HCT116 (cell line): ENCODE data around the gene TCERG1L. TPM values are rescaled to one million over a fixed set of nuclear protein-coding genes. Genes with fewer than 3 reads are reported as not detected.

Experiments used
- ATAC-seq: fragments of 200-7000 bp; cut with Tn5 transposase; 2 replicates; pipeline ENCODE4 v1.9.1; 2020; ENCODE audit warnings: mild to moderate bottlenecking, moderate library complexity
- BruUV-seq: library from RNA; stranded (reverse); fragments of 400-500 nt; replicated peaks from 2 replicates; lab custom pipeline; 2021; lab: Mats Ljungman, UMichigan
- CTCF ChIA-PET: fragments of 300-600 bp; sonication (Branson Sonifier 250); formaldehyde crosslinking; loops from one replicate; lab custom pipeline; 2021; ENCODE audit warnings: antibody characterized with exemption; lab: Charles Lee
- POLR2A ChIA-PET: fragments of 300-600, 350-600 bp; sonication (Branson Sonifier 250); formaldehyde crosslinking; loops from one replicate; lab custom pipeline; 2021; ENCODE audit warnings: antibody characterized with exemption; lab: Charles Lee
- RAD21 ChIA-PET, 2 experiments: fragments of 300-600 bp; sonication (Branson Sonifier 250); formaldehyde crosslinking; loops; one replicate each; lab custom pipeline; 2023; ENCODE audit warnings: low total read pairs in 2 of 2; ENCODE audit not compliant: uncharacterized antibody in 2 of 2, unreplicated experiment in 2 of 2, low non-redundant PET in 1 of 2; lab: Charles Lee
- DNase-seq: peaks from one replicate; pipeline ENCODE4 v3.0.0-alpha.2; 2010; ENCODE audit warnings: low read depth, low spot score
- H2AFZ ChIP-seq: fragments of 200-600 bp; shearing (Covaris generic), sonication (generic); 2 replicates; pipeline ENCODE4 v1.6.1; 2017; ENCODE audit warnings: low read depth, mixed run types, mixed read lengths, antibody characterized with exemption, low read length; ENCODE audit not compliant: poor library complexity, severe bottlenecking
- H3K27ac ChIP-seq: 2 replicates; pipeline ENCODE4 v1.5.1; 2012; ENCODE audit warnings: low read depth, low read length
- H3K27me3 ChIP-seq: fragments of 200-600 bp; sonication (generic); 2 replicates; pipeline ENCODE4 v1.6.1; 2016; ENCODE audit warnings: mixed run types, low read length, mixed read lengths; ENCODE audit not compliant: insufficient read depth
- H3K36me3 ChIP-seq, 2 experiments: fragments of 200-500 bp in 1 of 2; fragments of 200-600 bp in 1 of 2; sonication (Bioruptor generic) in 1 of 2; sonication (generic) in 1 of 2; 2 replicates each; pipeline versions ENCODE4 v1.5.1 to v1.6.1; 2014 to 2016; ENCODE audit warnings: low read length in 2 of 2, inconsistent platforms in 1 of 2, mixed read lengths in 1 of 2, mixed run types in 1 of 2; ENCODE audit not compliant: insufficient read depth in 2 of 2, control insufficient read depth in 1 of 2
- H3K4me1 ChIP-seq, 2 experiments: fragments of 200-600 bp in 1 of 2; sonication (generic) in 1 of 2; 2 replicates each; pipeline versions ENCODE4 v1.5.1 to v1.6.1; 2012 to 2017; ENCODE audit warnings: low read length in 2 of 2, inconsistent platforms in 1 of 2, mild to moderate bottlenecking in 1 of 2, mixed read lengths in 1 of 2, mixed run types in 1 of 2, moderate library complexity in 1 of 2; ENCODE audit not compliant: insufficient read depth in 2 of 2, control insufficient read depth in 1 of 2
- H3K4me2 ChIP-seq: fragments of 200-600 bp; sonication (generic); 2 replicates; pipeline ENCODE4 v1.6.1; 2017; ENCODE audit warnings: mixed run types, low read length, mixed read lengths
- H3K4me3 ChIP-seq, 2 experiments: fragments of 200-600 bp in 1 of 2; sonication (generic) in 1 of 2; replicated peaks in 1 of 2; 2 replicates each; pipeline ENCODE4 v1.5.1; 2011 to 2016; ENCODE audit warnings: low read length in 2 of 2, control low read depth in 1 of 2, low read depth in 1 of 2, mild to moderate bottlenecking in 1 of 2, mixed read lengths in 1 of 2, mixed run types in 1 of 2
- H3K79me2 ChIP-seq: fragments of 200-600 bp; sonication (generic); 2 replicates; pipeline ENCODE4 v1.6.1; 2017; ENCODE audit warnings: mild to moderate bottlenecking, mixed run types, low read length, moderate library complexity, mixed read lengths; ENCODE audit not compliant: insufficient read depth
- H3K9ac ChIP-seq: fragments of 200-600 bp; sonication (generic); 2 replicates; pipeline ENCODE4 v1.6.1; 2016; ENCODE audit warnings: low read length, mixed read lengths
- H3K9me2 ChIP-seq: fragments of 200-600 bp; sonication (generic), shearing (Covaris generic); 2 replicates; pipeline ENCODE4 v1.6.1; 2017; ENCODE audit warnings: mixed run types, mild to moderate bottlenecking, moderate library complexity; ENCODE audit not compliant: insufficient read depth
- H3K9me3 ChIP-seq, 2 experiments: fragments of 200-500 bp in 1 of 2; fragments of 200-600 bp in 1 of 2; sonication (Bioruptor generic) in 1 of 2; sonication (generic) in 1 of 2; 2 replicates each; pipeline ENCODE4 v1.6.1; 2014 to 2017; ENCODE audit warnings: low read length in 2 of 2, mixed read lengths in 2 of 2, inconsistent platforms in 1 of 2, low read depth in 1 of 2, mild to moderate bottlenecking in 1 of 2, mixed run types in 1 of 2, moderate library complexity in 1 of 2; ENCODE audit not compliant: control insufficient read depth in 1 of 2, insufficient read depth in 1 of 2
- H4K20me1 ChIP-seq: fragments of 200-600 bp; sonication (generic), shearing (Covaris generic); 2 replicates; pipeline ENCODE4 v1.6.1; 2017; ENCODE audit warnings: mixed run types, mild to moderate bottlenecking, moderate library complexity; ENCODE audit not compliant: insufficient read depth
- ATF3 ChIP-seq: IDR thresholded peaks from 2 replicates; pipeline ENCODE4 v1.6.1; 2012
- CBX3 ChIP-seq: IDR thresholded peaks from 2 replicates; pipeline ENCODE4 v1.6.1; 2012; ENCODE audit warnings: low read depth
- CTCF ChIP-seq, 3 experiments: fragments of 200-600 bp in 1 of 3; sonication (generic) in 1 of 3; IDR thresholded peaks in 2 of 3; conservative IDR thresholded peaks in 1 of 3; 2 replicates each; pipeline ENCODE4 v1.5.1; 2012 to 2017; ENCODE audit warnings: low read depth in 2 of 3, low read length in 2 of 3, antibody characterized with exemption in 1 of 3, borderline replicate concordance in 1 of 3, control low read depth in 1 of 3, mild to moderate bottlenecking in 1 of 3, mixed read lengths in 1 of 3, mixed run types in 1 of 3, moderate library complexity in 1 of 3; ENCODE audit not compliant: insufficient read depth in 1 of 3
- ELF1 ChIP-seq: IDR thresholded peaks from 2 replicates; pipeline ENCODE4 v1.6.1; 2012; ENCODE audit warnings: low read depth, borderline replicate concordance
- FOSL1 ChIP-seq: IDR thresholded peaks from 2 replicates; pipeline ENCODE4 v1.6.1; 2012; ENCODE audit warnings: low read depth
- JUND ChIP-seq: IDR thresholded peaks from 2 replicates; pipeline ENCODE4 v1.6.1; 2012
- POLR2A ChIP-seq: IDR thresholded peaks from 2 replicates; pipeline ENCODE4 v1.7.0; 2011; ENCODE audit warnings: borderline replicate concordance; ENCODE audit not compliant: insufficient read depth, insufficient read length; ENCODE audit errors: extremely low read depth
- RAD21 ChIP-seq: IDR thresholded peaks from 2 replicates; pipeline ENCODE4 v1.6.1; 2012; ENCODE audit warnings: low read depth, mild to moderate bottlenecking
- SP1 ChIP-seq: IDR thresholded peaks from 2 replicates; pipeline ENCODE4 v1.6.1; 2012; ENCODE audit warnings: low read depth
- SRF ChIP-seq: IDR thresholded peaks from 2 replicates; pipeline ENCODE4 v1.6.1; 2012; ENCODE audit warnings: low read depth
- ZBTB33 ChIP-seq: IDR thresholded peaks from 2 replicates; pipeline ENCODE4 v1.6.1; 2011; ENCODE audit warnings: mild to moderate bottlenecking, low read length, moderate library complexity; ENCODE audit not compliant: insufficient replicate concordance; ENCODE audit errors: extremely low read depth
- ZNF274 ChIP-seq: fragments of 200-500 bp; sonication (Bioruptor generic); IDR thresholded peaks from 2 replicates; pipeline ENCODE4 v1.6.1; 2014; ENCODE audit warnings: mild to moderate bottlenecking, low read depth, low read length, inconsistent platforms
- intact Hi-C: fragments of 100-400 bp; cut with micrococcal nuclease; formaldehyde crosslinking; loops from 2 replicates; pipeline ENCODE4 v1.10.0; 2022
- total RNA-seq: library from RNA; stranded (reverse); gene quantifications from one replicate; pipeline ENCODE4 v1.2.1, GENCODE V29; 2021; ENCODE audit not compliant: unreplicated experiment

The TCERG1L gene
- total RNA-seq, 1 experiment from 2014 or later = not detected

- no peaks in the 10 kb centered on the region for H3K36me3 ChIP-seq
- no peak overlapping the region for H3K9ac ChIP-seq
- RAD21 ChIA-PET = no interaction called here
- H3K9me3 ChIP-seq = no peaks in the 10 kb centered on the region
- POLR2A ChIA-PET = no interaction called here
- TF ChIP-seq POLR2A = no peak
- no peak for TF ChIP-seq SP1
- TF ChIP-seq FOSL1 = no peak
- no peak for TF ChIP-seq JUND
- no peak for TF ChIP-seq CBX3
- no peak for TF ChIP-seq ZNF274
- TF ChIP-seq SRF = no peak
- TF ChIP-seq ZBTB33 = no peak
- no peak for TF ChIP-seq ELF1
- TF ChIP-seq ATF3 = no peak
- no peak for TF ChIP-seq RAD21
- TF ChIP-seq CTCF (IDR thresholded peaks at IDR 0.05 in 2 of 3, conservative IDR thresholded peaks at IDR 0.05 in 1 of 3; ENCODE audit: borderline replicate concordance in 1 of 3, insufficient read depth in 1 of 3, low read depth in 2 of 3, low read length in 2 of 3) = no peak
- TF ChIP-seq, all 23 proteins: peak for 0
- no peak for DNase-seq
- H3K4me3 ChIP-seq = no peak overlapping the region
- H3K4me2 ChIP-seq = no peak overlapping the region
- BruUV-seq = no TSS peak
- no peaks in the 10 kb centered on the region for H3K79me2 ChIP-seq
- CTCF ChIA-PET = no interaction called here
- no peaks in the 10 kb centered on the region for H3K27me3 ChIP-seq
- intact Hi-C loops = no loop called here
- H3K4me1 ChIP-seq = no peaks in the 10 kb centered on the region
- no peak overlapping the region for H2AFZ ChIP-seq
- H4K20me1 ChIP-seq = no peaks in the 10 kb centered on the region
- no peak overlapping the region for H3K27ac ChIP-seq
- no peak for ATAC-seq
- no peaks in the 10 kb centered on the region for H3K9me2 ChIP-seq
Measured at GRCh38 chr10:131313377-131313776, 1.9 kb upstream of the TCERG1L start.
